LNCAP (cell line): ENCODE measurements around the gene CDHR3.

Source experiments
- TF ChIP-seq, protein P1 (sequence below): fragments of 450-650 bp; IDR thresholded peaks from 2 replicates; pipeline ENCODE4 v1.5.1; 2017; ENCODE audit warnings: mild to moderate bottlenecking

CDHR3 gene

GRCh38 chr7:106016331-106016730 lies 53.3 kb downstream of the CDHR3 start:
- TF ChIP-seq, protein P1, sequence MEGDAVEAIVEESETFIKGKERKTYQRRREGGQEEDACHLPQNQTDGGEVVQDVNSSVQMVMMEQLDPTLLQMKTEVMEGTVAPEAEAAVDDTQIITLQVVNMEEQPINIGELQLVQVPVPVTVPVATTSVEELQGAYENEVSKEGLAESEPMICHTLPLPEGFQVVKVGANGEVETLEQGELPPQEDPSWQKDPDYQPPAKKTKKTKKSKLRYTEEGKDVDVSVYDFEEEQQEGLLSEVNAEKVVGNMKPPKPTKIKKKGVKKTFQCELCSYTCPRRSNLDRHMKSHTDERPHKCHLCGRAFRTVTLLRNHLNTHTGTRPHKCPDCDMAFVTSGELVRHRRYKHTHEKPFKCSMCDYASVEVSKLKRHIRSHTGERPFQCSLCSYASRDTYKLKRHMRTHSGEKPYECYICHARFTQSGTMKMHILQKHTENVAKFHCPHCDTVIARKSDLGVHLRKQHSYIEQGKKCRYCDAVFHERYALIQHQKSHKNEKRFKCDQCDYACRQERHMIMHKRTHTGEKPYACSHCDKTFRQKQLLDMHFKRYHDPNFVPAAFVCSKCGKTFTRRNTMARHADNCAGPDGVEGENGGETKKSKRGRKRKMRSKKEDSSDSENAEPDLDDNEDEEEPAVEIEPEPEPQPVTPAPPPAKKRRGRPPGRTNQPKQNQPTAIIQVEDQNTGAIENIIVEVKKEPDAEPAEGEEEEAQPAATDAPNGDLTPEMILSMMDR = no peak

DNA sequence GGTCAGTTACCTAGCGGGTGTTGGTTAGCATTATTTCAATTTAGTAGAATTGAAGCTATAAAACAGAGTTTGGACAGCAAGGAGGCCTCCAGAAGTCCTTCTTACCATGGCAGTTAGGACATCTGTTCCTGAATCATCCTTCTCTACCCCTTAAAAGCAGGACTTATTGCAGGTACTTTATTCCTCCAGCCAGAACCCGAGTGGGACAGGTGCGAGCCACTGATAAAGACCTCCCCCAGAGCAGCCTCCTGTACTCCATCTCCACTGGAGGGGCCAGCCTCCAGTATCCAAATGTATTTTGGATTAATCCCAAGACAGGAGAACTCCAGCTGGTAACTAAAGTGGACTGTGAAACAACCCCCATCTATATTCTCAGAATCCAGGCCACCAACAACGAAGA lies 54.6 kb downstream of the CDHR3 start:
- TF ChIP-seq, protein P1 = no peak

- TF ChIP-seq, protein P1 = no peak
Measured at GRCh38 chr7:106018566-106019469, 55.8 kb downstream of the CDHR3 start.

GRCh38 chr7:106019470-106019820 lies 56.4 kb downstream of the CDHR3 start:
- TF ChIP-seq, protein P1 = no peak

- TF ChIP-seq, protein P1 = no peak
Measured at GRCh38 chr7:106021151-106022067, 58.3 kb downstream of the CDHR3 start.

DNA sequence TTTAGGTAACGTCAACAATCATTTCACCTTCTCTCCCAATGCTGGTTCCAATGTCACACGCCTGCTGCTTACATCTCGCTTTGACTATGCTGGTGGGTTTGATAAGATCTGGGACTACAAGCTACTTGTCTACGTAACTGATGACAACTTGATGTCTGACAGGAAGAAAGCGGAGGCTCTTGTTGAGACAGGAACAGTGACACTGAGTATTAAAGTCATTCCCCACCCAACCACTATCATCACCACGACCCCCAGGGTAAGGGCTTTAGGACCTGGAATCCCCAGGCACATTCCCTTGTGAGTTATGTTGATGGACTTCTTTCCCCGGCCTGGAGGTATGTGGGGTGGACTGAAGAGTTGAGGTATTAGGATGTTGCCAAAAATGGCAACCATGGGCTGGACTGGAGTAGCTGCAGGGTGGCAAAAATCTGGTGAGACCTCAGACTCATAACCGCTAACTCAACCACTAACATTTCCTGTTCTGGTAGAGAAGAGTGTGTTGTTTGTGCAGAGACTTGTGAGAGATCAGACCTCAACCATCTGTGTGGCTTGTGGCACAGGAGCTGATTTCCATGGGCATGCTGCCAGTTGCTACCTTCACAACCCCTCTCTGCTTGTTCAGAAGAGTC lies 59.2 kb downstream of the CDHR3 start:
- TF ChIP-seq, protein P1 = no peak
